IMR-90 (cell line): ENCODE results near the gene CCDC120. TPM values are rescaled to one million over a fixed set of nuclear protein-coding genes. Genes with fewer than 3 reads are reported as not detected.
A peak's percentile ranks its signal among the peaks of the same experiment; 100 is the strongest.

Experiments used
- ATAC-seq: fragments of 200-7000 bp; cut with Tn5 transposase; 2 replicates; pipeline ENCODE4 v1.9.1; 2020; ENCODE audit warnings: low read depth, mild to moderate bottlenecking, moderate library complexity
- BruUV-seq: library from RNA; stranded (reverse); fragments of 400-500 nt; replicated peaks from 2 replicates; lab custom pipeline; 2021; lab: Mats Ljungman, UMichigan
- CTCF ChIA-PET: fragments of 300-600 bp; formaldehyde crosslinking; extraction: SDS; loops from one replicate; lab custom pipeline; 2021; ENCODE audit warnings: antibody characterized with exemption; lab: Yijun Ruan, JAX
- POLR2A ChIA-PET: fragments of 300-600 bp; sonication (Branson Sonifier 250); formaldehyde crosslinking; loops from one replicate; lab custom pipeline; 2022; ENCODE audit warnings: antibody characterized with exemption; ENCODE audit not compliant: unreplicated experiment; lab: Charles Lee
- DNase-seq: peaks from one replicate; pipeline ENCODE4 v3.0.0; 2013
- H2AFZ ChIP-seq: replicated peaks from 2 replicates; pipeline ENCODE3; 2013; ENCODE audit warnings: low read length, mild to moderate bottlenecking; ENCODE audit not compliant: poor library complexity
- H2AK5ac ChIP-seq: 2 replicates; pipeline ENCODE4 v1.6.1; 2013; ENCODE audit warnings: low read depth, low read length, inconsistent platforms
- H2AK9ac ChIP-seq: replicated peaks from 2 replicates; pipeline ENCODE3; 2013; ENCODE audit warnings: mild to moderate bottlenecking, low read depth, low read length, moderate library complexity; ENCODE audit not compliant: poor library complexity
- H2BK120ac ChIP-seq: 2 replicates; pipeline ENCODE4 v1.6.1; 2013; ENCODE audit warnings: low read depth, low read length, inconsistent platforms
- H2BK15ac ChIP-seq: 3 replicates; pipeline ENCODE4 v1.6.1; 2013; ENCODE audit warnings: low read depth, low read length, inconsistent platforms
- H2BK20ac ChIP-seq: 2 replicates; pipeline ENCODE4 v1.6.1; 2013; ENCODE audit warnings: low read depth, mild to moderate bottlenecking, inconsistent platforms, low read length, moderate library complexity
- H2BK5ac ChIP-seq: 2 replicates; pipeline ENCODE4 v1.6.1; 2013; ENCODE audit warnings: mild to moderate bottlenecking, low read depth, low read length, inconsistent platforms; ENCODE audit not compliant: poor library complexity, severe bottlenecking
- H3K14ac ChIP-seq: replicated peaks from 2 replicates; pipeline ENCODE4 v1.6.1; 2013; ENCODE audit warnings: low read depth, low read length, inconsistent platforms
- H3K18ac ChIP-seq: 2 replicates; pipeline ENCODE4 v1.6.1; 2013; ENCODE audit warnings: low read depth, low read length, control low read depth
- H3K23ac ChIP-seq: 2 replicates; pipeline ENCODE4 v1.6.1; 2013; ENCODE audit warnings: low read depth, low read length, inconsistent platforms
- H3K27ac ChIP-seq: 2 replicates; pipeline ENCODE4 v1.5.1; 2013; ENCODE audit warnings: mild to moderate bottlenecking, control low read depth, low read length; ENCODE audit not compliant: insufficient read depth
- H3K27me3 ChIP-seq: 2 replicates; pipeline ENCODE4 v1.6.1; 2013; ENCODE audit warnings: low read length; ENCODE audit not compliant: control insufficient read depth, insufficient read depth
- H3K36me3 ChIP-seq: 2 replicates; pipeline ENCODE4 v1.6.1; 2013; ENCODE audit warnings: low read length, mixed read lengths; ENCODE audit not compliant: control insufficient read depth, insufficient read depth
- H3K4ac ChIP-seq: 2 replicates; pipeline ENCODE4 v1.6.1; 2013; ENCODE audit warnings: low read depth, low read length, inconsistent platforms
- H3K4me1 ChIP-seq: 2 replicates; pipeline ENCODE4 v1.6.1; 2013; ENCODE audit warnings: low read length, mixed read lengths; ENCODE audit not compliant: control insufficient read depth, insufficient read depth
- H3K4me2 ChIP-seq: 2 replicates; pipeline ENCODE4 v1.6.1; 2013; ENCODE audit warnings: low read depth, mild to moderate bottlenecking, control low read depth, low read length, moderate library complexity
- H3K4me3 ChIP-seq: 2 replicates; pipeline ENCODE4 v1.5.1; 2013; ENCODE audit warnings: low read depth, mild to moderate bottlenecking, control low read depth, low read length, moderate library complexity; ENCODE audit not compliant: insufficient read depth
- H3K56ac ChIP-seq: 2 replicates; pipeline ENCODE4 v1.6.1; 2013; ENCODE audit warnings: low read length, inconsistent platforms; ENCODE audit not compliant: insufficient read depth; ENCODE audit errors: extremely low read depth
- H3K79me1 ChIP-seq, 2 experiments: 2 replicates each; pipeline ENCODE4 v1.6.1; 2013; ENCODE audit warnings: low read length in 2 of 2, inconsistent platforms in 1 of 2, low read depth in 1 of 2
- H3K9ac ChIP-seq: 2 replicates; pipeline ENCODE4 v1.6.1; 2013; ENCODE audit warnings: low read depth, low read length, control low read depth
- H3K9me1 ChIP-seq: 2 replicates; pipeline ENCODE4 v1.6.1; 2013; ENCODE audit warnings: low read length, inconsistent platforms; ENCODE audit not compliant: insufficient read depth
- H3K9me3 ChIP-seq: 2 replicates; pipeline ENCODE4 v1.6.1; 2013; ENCODE audit warnings: low read length; ENCODE audit not compliant: control insufficient read depth, insufficient read depth
- H4K20me1 ChIP-seq: 2 replicates; pipeline ENCODE4 v1.6.1; 2013; ENCODE audit warnings: low read length, inconsistent platforms; ENCODE audit not compliant: insufficient read depth
- H4K5ac ChIP-seq: 2 replicates; pipeline ENCODE4 v1.6.1; 2013; ENCODE audit warnings: mild to moderate bottlenecking, low read depth, low read length, control low read depth
- H4K8ac ChIP-seq, 2 experiments: 2 replicates each; pipeline ENCODE4 v1.6.1; 2013; ENCODE audit warnings: low read depth in 2 of 2, low read length in 2 of 2, control low read depth in 1 of 2, inconsistent platforms in 1 of 2
- H4K91ac ChIP-seq: 2 replicates; pipeline ENCODE4 v1.6.1; 2013; ENCODE audit warnings: low read depth, low read length, inconsistent platforms; ENCODE audit not compliant: insufficient read depth
- CHD1 ChIP-seq: IDR thresholded peaks from 2 replicates; pipeline ENCODE4 v1.6.1; 2012; ENCODE audit warnings: low read depth, low read length, improper control_type of control experiment
- MAFK ChIP-seq: IDR thresholded peaks from 2 replicates; pipeline ENCODE4 v1.6.1; 2012; ENCODE audit warnings: low read depth, low read length, improper control_type of control experiment
- MXI1 ChIP-seq: IDR thresholded peaks from 2 replicates; pipeline ENCODE4 v1.6.1; 2012; ENCODE audit warnings: low read depth, mild to moderate bottlenecking, low read length, moderate library complexity, borderline replicate concordance
- POLR2A ChIP-seq: IDR thresholded peaks from 2 replicates; pipeline ENCODE4 v1.6.1; 2012; ENCODE audit warnings: mild to moderate bottlenecking, low read depth, low read length
- RCOR1 ChIP-seq: IDR thresholded peaks from 2 replicates; pipeline ENCODE4 v1.6.1; 2012; ENCODE audit warnings: mild to moderate bottlenecking, low read length, improper control_type of control experiment; ENCODE audit not compliant: insufficient replicate concordance
- WGBS, 2 experiments: methylation state at CpG; one replicate each; pipeline versions ENCODE4 v1.1.5 to v1.1.7; 2013; ENCODE audit warnings: missing lambda C conversion rate in 2 of 2; ENCODE audit not compliant: insufficient read length in 1 of 2; ENCODE audit errors: extremely low coverage in 2 of 2; 5-methylcytosine and 5-hydroxymethylcytosine counted together
- dilution Hi-C: fragments of 300-500 bp; cut with HindIII; formaldehyde crosslinking; loops from one replicate; pipeline ENCODE4 v1.14.3; 2018; ENCODE audit warnings: low sequenced_read_pairs; ENCODE audit not compliant: unreplicated experiment
- in situ Hi-C: fragments of 300-500 bp; cut with MboI; formaldehyde crosslinking; loops from 3 replicates; pipeline ENCODE4 v1.14.3; 2019; ENCODE audit warnings: low sequenced_read_pairs, inconsistent platforms, mixed read lengths
- intact Hi-C: fragments of 100-400 bp; cut with micrococcal nuclease; formaldehyde crosslinking; loops from 2 replicates; pipeline ENCODE4 v1.10.0; 2022
- polyA plus RNA-seq, 3 experiments: library from polyadenylated mRNA; depleted of rRNA; stranded (reverse); fragments of >200 nt; gene quantifications; 2 replicates each; pipeline ENCODE4 v1.2.3, GENCODE V29; 2012; ENCODE audit warnings: low replicate concordance in 1 of 3
- total RNA-seq: library from RNA; depleted of rRNA; stranded (reverse); fragments of >200 nt; gene quantifications from 2 replicates; pipeline ENCODE4 v1.2.3, GENCODE V29; 2012
- TF ChIP-seq, protein P1 (sequence below): conservative IDR thresholded peaks from 2 replicates; pipeline ENCODE4 v1.5.1; 2012; ENCODE audit warnings: mild to moderate bottlenecking, low read depth, low read length, improper control_type of control experiment

CCDC120 gene
- total and polyA plus RNA-seq, 2 of the 4 experiments (the other 2 are of a cell fraction) = 0.18 to 2.0 TPM

DNA sequence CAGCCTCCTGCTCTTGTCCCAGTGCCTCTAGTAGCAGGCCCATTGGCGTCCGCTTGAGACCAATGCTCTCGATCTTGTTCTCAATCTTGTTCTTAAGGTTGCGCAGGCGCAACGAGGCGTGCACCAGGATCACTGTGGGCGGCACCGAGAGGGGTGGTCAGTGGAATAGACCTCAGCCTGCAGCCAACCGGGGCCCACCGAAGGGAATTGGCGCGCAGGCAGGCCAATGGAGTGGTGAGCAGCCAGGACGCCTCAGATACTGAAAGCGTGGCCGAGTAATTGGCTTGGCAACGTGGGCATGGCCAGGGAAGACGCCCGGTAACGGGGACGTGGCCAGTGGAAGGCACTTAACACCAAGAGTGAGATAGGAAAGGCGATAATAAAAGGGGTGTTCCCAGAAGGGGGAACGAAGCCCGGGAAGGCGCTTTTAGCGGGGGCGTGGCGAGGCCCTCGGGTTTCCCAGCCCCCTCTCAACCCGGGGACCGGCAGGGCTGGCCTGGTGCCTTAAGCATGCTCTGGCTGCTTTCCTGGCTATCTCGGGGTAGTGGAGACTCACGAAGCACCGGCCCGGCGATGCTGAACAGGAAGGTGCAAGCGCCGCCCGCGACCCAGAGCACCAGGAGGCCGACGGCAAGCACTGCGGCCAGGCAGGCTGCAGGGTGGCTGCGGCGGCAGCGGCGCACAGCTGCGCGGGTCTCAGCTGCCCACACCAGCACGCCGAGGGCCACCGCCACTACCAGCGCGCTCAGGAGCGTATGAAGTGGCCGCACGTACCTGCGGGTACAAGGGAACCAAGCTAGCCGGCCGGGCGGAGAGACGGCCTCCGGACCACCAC, 13.3 kb downstream of the CCDC120 start:
- Histone ChIP-seq H3K79me1 (peaks cover 0 to 27% of the 10 kb centered on the region in 2 experiments; a peak in 2 of 4 replicates), H2BK120ac (no peak overlapping the region), H3K9ac (peak overlapping the region; percentile 73), H3K9me1 (0 out of 2 replicates have a peak, but pooled peaks cover 5% of the 10 kb centered on the region), H3K4me3 (peak overlapping the region; percentile 85), H3K4ac (0 out of 2 replicates have a peak overlapping the region, but pooled peaks have one; percentile 29), H3K9me3 (no peaks in the 10 kb centered on the region), H4K20me1 (no peaks in the 10 kb centered on the region), H4K8ac (peak overlapping the region in 1 of 2 experiments; percentile 74; a peak in 1 of 4 replicates), H2BK15ac (no peak overlapping the region), H3K56ac (no peak overlapping the region), H3K18ac (no peak overlapping the region), H4K5ac (no peak overlapping the region), H2BK5ac (no peak overlapping the region), H3K36me3 (peaks cover 13% of the 10 kb centered on the region), H3K4me2 (peak overlapping the region; percentile 92), H3K27me3 (no peaks in the 10 kb centered on the region), H3K27ac (no peak overlapping the region; the same call in 1 of the 2 replicates), H4K91ac (no peak overlapping the region; the same call in 1 of the 2 replicates), H2BK20ac (no peak overlapping the region), H3K4me1 (no peaks in the 10 kb centered on the region), H3K23ac (peak overlapping the region; percentile 31; the same call in 1 of the 2 replicates), H2AK5ac (0 out of 2 replicates have a peak overlapping the region, but pooled peaks have one; percentile 53), H2AK9ac (peak overlapping the region; percentile 98), H3K14ac (no peak overlapping the region), H2AFZ (peak overlapping the region; percentile 79)
- DNase-seq = peak; percentile 67
- in situ Hi-C loops = loop anchor here (25.0 kb wide), 1 partner anchor 110 kb away; the partner anchor contains the start of genes KCND1 and OTUD5
- 36% methylated on average over 38 of the region's 63 CpGs; no CpG with 5 or more reads in 1 of the 2 experiments for WGBS, 2 experiments
- no TSS peak for BruUV-seq
- intact Hi-C loops = loop anchor here (10.0 kb wide), 1 partner anchor 93 kb away; the partner anchor contains the start of gene MAGIX
- peak; percentile 40 for ATAC-seq
- ChIA-PET POLR2A (no interaction called here), CTCF (no interaction called here)
- dilution Hi-C loops = no loop called here
- TF ChIP-seq RCOR1 = no peak
- no peak for TF ChIP-seq MAFK
- TF ChIP-seq, protein P1, sequence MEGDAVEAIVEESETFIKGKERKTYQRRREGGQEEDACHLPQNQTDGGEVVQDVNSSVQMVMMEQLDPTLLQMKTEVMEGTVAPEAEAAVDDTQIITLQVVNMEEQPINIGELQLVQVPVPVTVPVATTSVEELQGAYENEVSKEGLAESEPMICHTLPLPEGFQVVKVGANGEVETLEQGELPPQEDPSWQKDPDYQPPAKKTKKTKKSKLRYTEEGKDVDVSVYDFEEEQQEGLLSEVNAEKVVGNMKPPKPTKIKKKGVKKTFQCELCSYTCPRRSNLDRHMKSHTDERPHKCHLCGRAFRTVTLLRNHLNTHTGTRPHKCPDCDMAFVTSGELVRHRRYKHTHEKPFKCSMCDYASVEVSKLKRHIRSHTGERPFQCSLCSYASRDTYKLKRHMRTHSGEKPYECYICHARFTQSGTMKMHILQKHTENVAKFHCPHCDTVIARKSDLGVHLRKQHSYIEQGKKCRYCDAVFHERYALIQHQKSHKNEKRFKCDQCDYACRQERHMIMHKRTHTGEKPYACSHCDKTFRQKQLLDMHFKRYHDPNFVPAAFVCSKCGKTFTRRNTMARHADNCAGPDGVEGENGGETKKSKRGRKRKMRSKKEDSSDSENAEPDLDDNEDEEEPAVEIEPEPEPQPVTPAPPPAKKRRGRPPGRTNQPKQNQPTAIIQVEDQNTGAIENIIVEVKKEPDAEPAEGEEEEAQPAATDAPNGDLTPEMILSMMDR = no peak
- no peak for TF ChIP-seq CHD1
- TF ChIP-seq POLR2A = no peak
- peak; percentile 60; the same call in 1 of the 2 replicates for TF ChIP-seq MXI1
